ENCODE results near the gene CD93. TPM values are rescaled to one million over a fixed set of nuclear protein-coding genes. Genes with fewer than 3 reads are reported as not detected.

CD93 gene
- total and polyA plus RNA-seq, 2 of the 8 experiments (the other 6 are each of a cell fraction or from before 2014, with no cell fraction given), result under 0.01 to 0.07 TPM

GRCh38 chr20:23101696-23102406, 15.7 kb upstream of the CD93 start (continued):
- no peak for TF ChIP-seq BACH1 (IDR thresholded peaks at IDR 0.05; ENCODE audit: low read length)
- no peak for TF ChIP-seq CHD2 (IDR thresholded peaks at IDR 0.05; ENCODE audit: low read length)
- no peak for TF ChIP-seq SP1 (IDR thresholded peaks at IDR 0.05; ENCODE audit: low read depth, low read length)
- TF ChIP-seq EZH2 (IDR thresholded peaks at IDR 0.05; ENCODE audit: low read depth, low read length, severe bottlenecking), result no peak
- TF ChIP-seq POLR2A (IDR thresholded peaks at IDR 0.05; ENCODE audit: control extremely low read depth in 1 of 2, low read depth in 2 of 2, low read length in 2 of 2), result no peak

Data from H1 (cell line).